NT2/D1 (cell line): ENCODE results near the gene POU3F3.

Experiments used
- YY1 ChIP-seq: IDR thresholded peaks from 2 replicates; pipeline ENCODE4 v1.6.1; 2011; ENCODE audit not compliant: insufficient read length, insufficient read depth
- ZNF274 ChIP-seq: IDR thresholded peaks from 2 replicates; pipeline ENCODE4 v1.6.1; 2011; ENCODE audit warnings: mild to moderate bottlenecking, low read depth, low read length

- TF ChIP-seq ZNF274 (no peak), YY1 (no peak)
Observed at GRCh38 chr2:104845946-104846785, 7.7 kb upstream of the POU3F3 start.
